Measurements from ENCODE around the gene MVD.

GRCh38 chr16:88643644-88643932, 19.3 kb downstream of the MVD start:
- TF ChIP-seq SMC3 (IDR thresholded peaks at IDR 0.05; ENCODE audit: low read depth, low read length): no peak
- no peak for TF ChIP-seq CTCF (conservative IDR thresholded peaks at IDR 0.05; ENCODE audit: low read depth, low read length)
- TF ChIP-seq POLR2A (IDR thresholded peaks at IDR 0.05; ENCODE audit: low read depth, low read length): no peak
- TF ChIP-seq FOS (IDR thresholded peaks at IDR 0.05; ENCODE audit: low read depth, low read length): no peak
- TF ChIP-seq USF2 (IDR thresholded peaks at IDR 0.05; ENCODE audit: low read depth, low read length): no peak
- TF ChIP-seq MXI1 (IDR thresholded peaks at IDR 0.05; ENCODE audit: borderline replicate concordance, low read depth, low read length): no peak
- TF ChIP-seq BHLHE40 (IDR thresholded peaks at IDR 0.05; ENCODE audit: low read depth, low read length): no peak
- no peak for TF ChIP-seq RFX5 (IDR thresholded peaks at IDR 0.05; ENCODE audit: low read depth, low read length)
- TF ChIP-seq RCOR1 (IDR thresholded peaks at IDR 0.05; ENCODE audit: insufficient replicate concordance, low read length): no peak
- TF ChIP-seq CEBPB (IDR thresholded peaks at IDR 0.05; ENCODE audit: low read depth, low read length): no peak
- TF ChIP-seq RAD21 (IDR thresholded peaks at IDR 0.05; ENCODE audit: low read length): no peak
- TF ChIP-seq ELK1 (IDR thresholded peaks at IDR 0.05; ENCODE audit: borderline replicate concordance, low read depth, low read length): no peak
- TF ChIP-seq CHD1 (IDR thresholded peaks at IDR 0.05; ENCODE audit: low read depth, low read length): no peak
- TF ChIP-seq NFE2L2 (IDR thresholded peaks at IDR 0.05; ENCODE audit: low read depth, low read length): no peak
